HepG2 (cell line): ENCODE measurements around the gene GLB1L3. TPM values are rescaled to one million over a fixed set of nuclear protein-coding genes. Genes with fewer than 3 reads are reported as not detected.

Experiments
- ATAC-seq: fragments of 200-7000 bp; cut with Tn5 transposase; 3 replicates; pipeline ENCODE4 v1.9.1; 2020; ENCODE audit warnings: mild to moderate bottlenecking, moderate library complexity
- BruUV-seq: library from RNA; stranded (reverse); fragments of 400-500 nt; replicated peaks from 2 replicates; lab custom pipeline; 2021; lab: Mats Ljungman, UMichigan
- CTCF ChIA-PET: fragments of 300-600 bp; formaldehyde crosslinking; extraction: SDS; loops from one replicate; lab custom pipeline; 2021; ENCODE audit warnings: low total read pairs, inconsistent platforms, low intra/inter-chr PET ratio; lab: Yijun Ruan, JAX
- POLR2A ChIA-PET: fragments of 350-600 bp; sonication (Branson Sonifier 250); formaldehyde crosslinking; loops from one replicate; lab custom pipeline; 2020; ENCODE audit warnings: antibody characterized with exemption, inconsistent platforms; lab: Yijun Ruan, JAX
- DNase-seq: peaks from one replicate; pipeline ENCODE4 v3.0.0-alpha.2; 2015; ENCODE audit warnings: low spot score
- FAIRE-seq: peaks from 3 replicates; lab custom pipeline; 2011; peaks lifted over from hg19 to GRCh38; lab: Jason Lieb, UNC
- H2AFZ ChIP-seq: one replicate; pipeline ENCODE4 v1.6.1; 2011; ENCODE audit warnings: low read length, inconsistent platforms
- H3K27ac ChIP-seq: fragments of 300-600 bp; 3 replicates; pipeline ENCODE4 v1.8.0; 2011; ENCODE audit warnings: mixed run types, mild to moderate bottlenecking, mixed read lengths, low read length, inconsistent platforms; ENCODE audit not compliant: insufficient read depth; ENCODE audit errors: extremely low read length
- H3K27me3 ChIP-seq, 2 experiments: fragments of 200-600 bp in 1 of 2; 2 replicates in 1 of 2; 3 replicates in 1 of 2; pipeline versions ENCODE4 v1.6.0 to v1.8.0; 2011; ENCODE audit warnings: low read length in 2 of 2, mild to moderate bottlenecking in 2 of 2, moderate library complexity in 2 of 2, inconsistent platforms in 1 of 2; ENCODE audit not compliant: insufficient read depth in 2 of 2, control insufficient read depth in 1 of 2
- H3K36me3 ChIP-seq, 2 experiments: fragments of 200-600 bp in 1 of 2; replicated peaks in 1 of 2; 2 replicates in 1 of 2; 3 replicates in 1 of 2; pipeline versions ENCODE4 v1.5.1 to v1.8.0; 2011; ENCODE audit warnings: low read length in 2 of 2, inconsistent platforms in 1 of 2; ENCODE audit not compliant: insufficient read depth in 2 of 2, control insufficient read depth in 1 of 2
- H3K4me1 ChIP-seq: 2 replicates; pipeline ENCODE4 v1.5.1; 2012; ENCODE audit warnings: low read length, inconsistent platforms; ENCODE audit not compliant: insufficient read depth
- H3K4me2 ChIP-seq: 2 replicates; pipeline ENCODE4 v1.6.0; 2011; ENCODE audit warnings: low read depth, low read length, inconsistent platforms
- H3K4me3 ChIP-seq, 3 experiments: fragments of 200-600 bp in 1 of 3; sonication (generic), shearing (Covaris generic) in 1 of 3; replicated peaks in 1 of 3; 2 replicates each; pipeline ENCODE4 v1.5.1; 2011 to 2016; ENCODE audit warnings: low read length in 3 of 3, inconsistent platforms in 2 of 3, low read depth in 2 of 3, mild to moderate bottlenecking in 2 of 3, control low read depth in 1 of 3, mixed read lengths in 1 of 3; ENCODE audit not compliant: insufficient read depth in 1 of 3
- H3K79me2 ChIP-seq: one replicate; pipeline ENCODE4 v1.6.1; 2011; ENCODE audit warnings: low read length, inconsistent platforms; ENCODE audit not compliant: insufficient read depth
- H3K9ac ChIP-seq: 2 replicates; pipeline ENCODE4 v1.6.0; 2011; ENCODE audit warnings: mild to moderate bottlenecking, low read depth, low read length, inconsistent platforms; ENCODE audit not compliant: insufficient read depth
- H3K9me3 ChIP-seq: 2 replicates; pipeline ENCODE4 v1.5.1; 2012; ENCODE audit warnings: mild to moderate bottlenecking, low read length
- H4K20me1 ChIP-seq: 2 replicates; pipeline ENCODE4 v1.6.0; 2011; ENCODE audit warnings: inconsistent platforms, mild to moderate bottlenecking, low read length, moderate library complexity; ENCODE audit not compliant: insufficient read depth
- CEBPB ChIP-seq: IDR thresholded peaks from 2 replicates; pipeline ENCODE4 v1.6.1; 2011; ENCODE audit warnings: low read depth, low read length, improper control_type of control experiment, borderline replicate concordance
- IRF9 ChIP-seq: sonication (generic); formaldehyde crosslinking; IDR thresholded peaks from 2 replicates; pipeline ENCODE4 v1.8.0; 2022; ENCODE audit warnings: missing genetic modification reagents, mild to moderate bottlenecking, borderline replicate concordance
- PRPF4 ChIP-seq: fragments of 200-400 bp; formaldehyde crosslinking; IDR thresholded peaks from 2 replicates; pipeline ENCODE4 v1.6.1; 2016; ENCODE audit warnings: low read length, low read depth; ENCODE audit not compliant: poor library complexity, severe bottlenecking
- ZNF546 ChIP-seq: sonication (generic); formaldehyde crosslinking; conservative IDR thresholded peaks from 2 replicates; pipeline ENCODE4 v1.8.1; 2023; ENCODE audit warnings: mild to moderate bottlenecking, missing genetic modification reagents
- ZNF589 ChIP-seq: sonication (generic); formaldehyde crosslinking; conservative IDR thresholded peaks from 2 replicates; pipeline ENCODE4 v1.8.0; 2022; ENCODE audit warnings: mild to moderate bottlenecking, moderate library complexity, missing genetic modification reagents
- ZNF792 ChIP-seq: IDR thresholded peaks from 2 replicates; pipeline ENCODE4 v1.6.1; 2016
- ZZZ3 ChIP-seq: sonication (generic); formaldehyde crosslinking; IDR thresholded peaks from 2 replicates; pipeline ENCODE4 v1.4.0; 2020; ENCODE audit warnings: missing genetic modification reagents, mild to moderate bottlenecking, borderline replicate concordance
- WGBS: methylation state at CpG from one replicate; pipeline ENCODE4 v1.1.6; 2017; ENCODE audit warnings: low lambda C conversion rate; 5-methylcytosine and 5-hydroxymethylcytosine counted together
- in situ Hi-C: cut with HindIII; loops from 2 replicates; pipeline ENCODE4 v1.10.0; 2017; ENCODE audit warnings: low pct_unique_long_range_greater_than_20kb; ENCODE audit not compliant: extremely low pct_ligation_motif_present
- intact Hi-C: fragments of 100-400 bp; cut with micrococcal nuclease; formaldehyde crosslinking; loops from one replicate; pipeline ENCODE4 v1.10.0; 2022; ENCODE audit not compliant: unreplicated experiment
- polyA plus RNA-seq, 8 experiments: library from polyadenylated mRNA; depleted of rRNA in 3 of 8; stranded (reverse) in 7 of 8; unstranded in 1 of 8; fragments of >200 nt; fragmentation: Illumina TruSeq in 4 of 8; extraction: Trizol in 4 of 8; gene quantifications; 2 replicates each; pipeline versions ENCODE4 v1.2.1 to v1.2.3, GENCODE V29; 2011 to 2016; ENCODE audit warnings: low read depth in 4 of 8, missing spikeins in 1 of 8, mixed read lengths in 1 of 8; ENCODE audit not compliant: insufficient read depth in 1 of 8
- total RNA-seq, 5 experiments: library from RNA; depleted of rRNA; stranded (reverse); fragments of >200 nt; fragmentation: Illumina TruSeq; extraction: Trizol; gene quantifications; 2 replicates each; pipeline ENCODE4 v1.2.3, GENCODE V29; 2016; ENCODE audit warnings: low read depth in 1 of 5
- TF ChIP-seq, protein P1 (sequence below): sonication (generic); formaldehyde crosslinking; IDR thresholded peaks from 2 replicates; pipeline ENCODE4 v1.8.0; 2022; ENCODE audit warnings: mild to moderate bottlenecking, missing genetic modification reagents, moderate library complexity

GLB1L3 gene
- total and polyA plus RNA-seq, 2 of the 13 experiments (the other 11 are each of a cell fraction or from before 2014, with no cell fraction given), result not detected

DNA sequence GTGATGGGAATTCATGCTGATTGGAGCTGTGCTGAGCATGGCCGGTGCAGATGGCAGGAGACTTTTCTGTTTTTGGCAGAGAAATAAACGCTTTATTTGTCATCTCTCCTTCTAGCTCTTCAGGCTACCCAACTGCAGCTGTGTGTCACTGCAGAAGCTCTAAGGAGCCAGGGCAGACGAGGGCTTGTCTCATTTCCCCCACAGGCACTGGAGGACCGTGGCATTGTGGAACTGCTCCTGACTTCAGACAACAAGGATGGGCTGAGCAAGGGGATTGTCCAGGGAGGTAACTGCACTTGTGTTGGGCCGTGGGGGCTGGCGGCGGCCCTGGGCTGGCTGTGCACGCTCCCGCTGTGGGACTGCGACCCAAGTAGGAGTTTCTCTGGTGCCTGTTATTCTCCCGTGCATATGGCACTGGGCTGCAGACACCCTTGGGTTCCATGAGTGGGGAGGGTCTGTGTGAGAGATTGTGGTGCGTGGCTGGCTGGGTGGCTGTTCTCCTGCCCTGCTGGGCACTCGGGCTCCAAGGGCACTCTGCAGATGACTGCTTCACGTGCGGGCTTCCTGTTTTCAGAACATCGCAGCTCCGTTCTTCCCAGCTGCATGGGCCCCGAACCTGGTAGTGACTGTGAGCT lies 82.8 kb downstream of the GLB1L3 start:
- Histone ChIP-seq H3K79me2 (no peaks in the 10 kb centered on the region), H3K9ac (no peak overlapping the region), H3K4me2 (no peak overlapping the region), H3K27ac (no peak overlapping the region)
- FAIRE-seq, result no peak
- TF ChIP-seq PRPF4 (no peak), ZZZ3 (CRISPR knock-in tag) (no peak), ZNF546 (CRISPR knock-in tag) (no peak), IRF9 (no peak), ZNF792 (CRISPR knock-in tag) (no peak), ZNF589 (CRISPR knock-in tag) (no peak), CEBPB (no peak)
- TF ChIP-seq, protein P1, sequence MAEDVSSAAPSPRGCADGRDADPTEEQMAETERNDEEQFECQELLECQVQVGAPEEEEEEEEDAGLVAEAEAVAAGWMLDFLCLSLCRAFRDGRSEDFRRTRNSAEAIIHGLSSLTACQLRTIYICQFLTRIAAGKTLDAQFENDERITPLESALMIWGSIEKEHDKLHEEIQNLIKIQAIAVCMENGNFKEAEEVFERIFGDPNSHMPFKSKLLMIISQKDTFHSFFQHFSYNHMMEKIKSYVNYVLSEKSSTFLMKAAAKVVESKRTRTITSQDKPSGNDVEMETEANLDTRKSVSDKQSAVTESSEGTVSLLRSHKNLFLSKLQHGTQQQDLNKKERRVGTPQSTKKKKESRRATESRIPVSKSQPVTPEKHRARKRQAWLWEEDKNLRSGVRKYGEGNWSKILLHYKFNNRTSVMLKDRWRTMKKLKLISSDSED (CRISPR knock-in tag), result no peak
- TF ChIP-seq, all 625 proteins: peak for 0
- Histone ChIP-seq H3K4me1 (peaks cover 6% of the 10 kb centered on the region), H3K9me3 (no peaks in the 10 kb centered on the region), H3K36me3 (no peaks in the 10 kb centered on the region), H3K4me3 (no peak overlapping the region), H2AFZ (no peak overlapping the region), H3K27me3 (peaks cover 15 to 51% of the 10 kb centered on the region in 2 experiments), H4K20me1 (no peaks in the 10 kb centered on the region)
- POLR2A ChIA-PET, result no interaction called here
- CTCF ChIA-PET, result no interaction called here
- no peak for DNase-seq
- WGBS, result 35% methylated on average over 7 of the region's 18 CpGs
- in situ Hi-C loops (no loop called here), intact Hi-C loops (no loop called here)
- no peak for ATAC-seq
- BruUV-seq, result no TSS peak
